Hepatocyte (in vitro differentiated cells): ENCODE data around the gene KLHDC8A.

Experiments
- EZH2 ChIP-seq: fragments of 200-600 bp; sonication (generic); IDR thresholded peaks from 2 replicates; pipeline ENCODE4 v1.6.1; 2016; ENCODE audit warnings: antibody characterized with exemption, mild to moderate bottlenecking, borderline replicate concordance
- EZH2phosphoT487 ChIP-seq: fragments of 200-600 bp; sonication (generic); IDR thresholded peaks from one replicate; pipeline ENCODE4 v1.6.1; 2018; ENCODE audit warnings: antibody characterized with exemption, mild to moderate bottlenecking, low read depth, moderate library complexity; ENCODE audit not compliant: unreplicated experiment, severe bottlenecking
- TF ChIP-seq, protein P1 (sequence below): fragments of 200-600 bp; sonication (generic); IDR thresholded peaks from 2 replicates; pipeline ENCODE4 v1.5.1; 2016; ENCODE audit warnings: antibody characterized with exemption, mild to moderate bottlenecking; ENCODE audit not compliant: poor library complexity

- TF ChIP-seq, protein P1, sequence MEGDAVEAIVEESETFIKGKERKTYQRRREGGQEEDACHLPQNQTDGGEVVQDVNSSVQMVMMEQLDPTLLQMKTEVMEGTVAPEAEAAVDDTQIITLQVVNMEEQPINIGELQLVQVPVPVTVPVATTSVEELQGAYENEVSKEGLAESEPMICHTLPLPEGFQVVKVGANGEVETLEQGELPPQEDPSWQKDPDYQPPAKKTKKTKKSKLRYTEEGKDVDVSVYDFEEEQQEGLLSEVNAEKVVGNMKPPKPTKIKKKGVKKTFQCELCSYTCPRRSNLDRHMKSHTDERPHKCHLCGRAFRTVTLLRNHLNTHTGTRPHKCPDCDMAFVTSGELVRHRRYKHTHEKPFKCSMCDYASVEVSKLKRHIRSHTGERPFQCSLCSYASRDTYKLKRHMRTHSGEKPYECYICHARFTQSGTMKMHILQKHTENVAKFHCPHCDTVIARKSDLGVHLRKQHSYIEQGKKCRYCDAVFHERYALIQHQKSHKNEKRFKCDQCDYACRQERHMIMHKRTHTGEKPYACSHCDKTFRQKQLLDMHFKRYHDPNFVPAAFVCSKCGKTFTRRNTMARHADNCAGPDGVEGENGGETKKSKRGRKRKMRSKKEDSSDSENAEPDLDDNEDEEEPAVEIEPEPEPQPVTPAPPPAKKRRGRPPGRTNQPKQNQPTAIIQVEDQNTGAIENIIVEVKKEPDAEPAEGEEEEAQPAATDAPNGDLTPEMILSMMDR: no peak
- TF ChIP-seq EZH2phosphoT487: no peak
- no peak for TF ChIP-seq EZH2
These were observed 58.3 kb downstream of the KLHDC8A start for GRCh38 chr1:205298191-205298994.
